ENCODE measurements around the gene CLTB. TPM values are rescaled to one million over a fixed set of nuclear protein-coding genes. Genes with fewer than 3 reads are reported as not detected.

CLTB gene
- total RNA-seq, 1 donor from 2014 or later = 84.7 TPM

- DNase-seq = no peak
Measured at GRCh38 chr5:176352116-176352878, 64.0 kb downstream of the CLTB start.

GRCh38 chr5:176350416-176350815 is 65.9 kb downstream of the CLTB start:
- no peak for DNase-seq

- DNase-seq = no peak
Measured at GRCh38 chr5:176342766-176343458, 73.4 kb downstream of the CLTB start.

Small RNAs within 50 kb of the gene (small RNA-seq; reads per million reads assigned to genes)
- gene AC010297.1 (ENCODE audit: low replicate concordance) (not detected), gene MIR1271 (ENCODE audit: low replicate concordance) (1.8 reads per million, percentile 89 among the genes with 10 or more reads in this experiment)

Other genes with a start within 250 kb of the CLTB start
- gene SIMC1, start 178.1 kb downstream of the CLTB start, total RNA-seq = 6.8 TPM
- 31.7 TPM for gene KIAA1191, start 54.8 kb downstream of the CLTB start, total RNA-seq
- gene ARL10, start 51.1 kb downstream of the CLTB start, total RNA-seq = 10.6 TPM
- gene NOP16, start 27.9 kb downstream of the CLTB start, total RNA-seq = 4.6 TPM
- gene HIGD2A, start 27.8 kb downstream of the CLTB start, total RNA-seq = 90.5 TPM
- gene FAF2, start 31.8 kb upstream of the CLTB start, total RNA-seq = 24.2 TPM
- 12.3 TPM for gene RNF44, start 120.9 kb upstream of the CLTB start, total RNA-seq
- gene CDHR2, start 132.8 kb upstream of the CLTB start, total RNA-seq = not detected
- 0.72 TPM for gene GPRIN1, start 193.6 kb upstream of the CLTB start, total RNA-seq
- gene SNCB, start 214.0 kb upstream of the CLTB start, total RNA-seq = not detected
- not detected for gene EIF4E1B, start 214.1 kb upstream of the CLTB start, total RNA-seq
- gene TSPAN17, start 230.9 kb upstream of the CLTB start, total RNA-seq = 20.5 TPM

All from tongue (tissue), 3 donors.